ENCODE measurements around the gene GAL3ST2. TPM values are rescaled to one million over a fixed set of nuclear protein-coding genes. Genes with fewer than 3 reads are reported as not detected.

Gene GAL3ST2
- total RNA-seq, 4 donors from 2014 or later, result 50.8 to 364 (median 76.0) TPM

DNA sequence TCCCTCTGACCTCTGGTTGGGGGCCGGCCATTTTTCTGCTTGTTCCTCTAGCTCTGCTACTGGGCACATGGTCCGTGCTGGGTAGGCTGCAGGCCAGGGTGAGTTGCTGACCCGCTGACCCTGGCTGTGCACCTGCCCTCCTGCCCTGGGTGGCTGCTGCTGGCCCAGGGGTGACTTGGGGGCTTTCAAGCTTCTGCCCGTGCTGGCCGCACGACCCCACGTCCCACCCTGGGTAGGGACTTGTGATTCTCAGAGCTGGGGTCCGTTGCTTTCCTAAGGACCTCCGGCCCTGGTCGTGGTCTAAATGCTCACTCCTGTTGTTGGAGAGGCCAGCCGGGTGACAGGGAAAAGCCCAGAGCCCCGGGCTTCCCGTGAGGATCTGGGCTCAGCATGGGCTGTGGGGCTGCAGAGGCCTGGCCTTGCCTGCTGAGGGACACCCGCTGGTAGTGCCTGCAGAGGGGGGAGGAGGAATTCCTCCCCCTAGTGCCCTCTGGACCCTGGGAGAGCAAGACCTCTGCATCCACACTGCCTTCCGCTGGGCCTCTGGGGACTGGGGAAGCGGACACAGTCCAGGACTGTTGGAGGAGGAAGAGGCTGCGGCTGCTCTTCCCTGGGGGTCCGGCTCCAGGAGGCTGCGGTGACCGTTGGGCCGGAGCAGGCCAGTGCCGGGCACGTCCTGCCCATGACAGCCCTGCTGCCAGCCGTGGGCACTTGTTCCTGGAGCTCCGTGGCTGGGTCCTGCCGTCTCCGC lies 6.3 kb upstream of the GAL3ST2 start:
- Histone ChIP-seq H3K4me3 (no peak overlapping the region), H3K36me3 (no peaks in the 10 kb centered on the region)

DNA sequence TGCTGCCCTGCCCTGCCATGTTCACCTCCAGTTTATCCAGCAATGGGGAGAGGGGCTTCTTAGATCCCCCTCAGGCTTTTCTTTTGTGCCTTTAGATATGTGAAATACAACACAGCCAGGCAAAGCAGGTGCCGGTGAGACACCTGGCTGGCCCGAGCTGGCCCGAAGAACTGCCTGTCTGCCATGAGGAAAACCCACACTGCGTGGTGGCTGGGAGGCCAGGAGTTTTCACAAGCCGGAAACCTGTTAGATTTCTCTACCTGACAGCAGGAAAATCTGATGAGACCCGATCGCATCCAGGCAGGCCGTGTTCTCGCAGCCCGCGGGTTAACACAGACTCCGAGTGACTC lies 5.7 kb upstream of the GAL3ST2 start:
- H3K27ac ChIP-seq, result no peak overlapping the region
- no peaks in the 10 kb centered on the region for H3K27me3 ChIP-seq
- 97% methylated on average over 6 of the region's 12 CpGs; no CpG with 5 or more reads in 1 of the 2 donors for WGBS, 2 donors (ENCODE audit: low coverage in 1 of 2)
- H3K4me3 ChIP-seq, result no peak overlapping the region
- intact Hi-C loops (cut with DNase I; ENCODE audit: low total_unique reads) (no loop called here), in situ Hi-C loops (cut with MboI; ENCODE audit: low pct_ligation_motif_present in 1 of 4, low pct_unique_long_range_greater_than_20kb in 1 of 4, low sequenced_read_pairs in 3 of 4) (no loop called here)
- no peaks in the 10 kb centered on the region for H3K36me3 ChIP-seq
- no peak for DNase-seq
- TF ChIP-seq EP300 (IDR thresholded peaks at IDR 0.05; ENCODE audit: low read depth) (no peak), POLR2AphosphoS5 (IDR thresholded peaks at IDR 0.05) (no peak), POLR2A (IDR thresholded peaks at IDR 0.05) (no peak)
- TF ChIP-seq, protein P1, sequence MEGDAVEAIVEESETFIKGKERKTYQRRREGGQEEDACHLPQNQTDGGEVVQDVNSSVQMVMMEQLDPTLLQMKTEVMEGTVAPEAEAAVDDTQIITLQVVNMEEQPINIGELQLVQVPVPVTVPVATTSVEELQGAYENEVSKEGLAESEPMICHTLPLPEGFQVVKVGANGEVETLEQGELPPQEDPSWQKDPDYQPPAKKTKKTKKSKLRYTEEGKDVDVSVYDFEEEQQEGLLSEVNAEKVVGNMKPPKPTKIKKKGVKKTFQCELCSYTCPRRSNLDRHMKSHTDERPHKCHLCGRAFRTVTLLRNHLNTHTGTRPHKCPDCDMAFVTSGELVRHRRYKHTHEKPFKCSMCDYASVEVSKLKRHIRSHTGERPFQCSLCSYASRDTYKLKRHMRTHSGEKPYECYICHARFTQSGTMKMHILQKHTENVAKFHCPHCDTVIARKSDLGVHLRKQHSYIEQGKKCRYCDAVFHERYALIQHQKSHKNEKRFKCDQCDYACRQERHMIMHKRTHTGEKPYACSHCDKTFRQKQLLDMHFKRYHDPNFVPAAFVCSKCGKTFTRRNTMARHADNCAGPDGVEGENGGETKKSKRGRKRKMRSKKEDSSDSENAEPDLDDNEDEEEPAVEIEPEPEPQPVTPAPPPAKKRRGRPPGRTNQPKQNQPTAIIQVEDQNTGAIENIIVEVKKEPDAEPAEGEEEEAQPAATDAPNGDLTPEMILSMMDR (IDR thresholded peaks at IDR 0.05), result no peak
- peaks cover 5 to 39% (median 32%) of the 10 kb centered on the region in 4 donors for H3K4me1 ChIP-seq
- no peaks in the 10 kb centered on the region for H3K9me3 ChIP-seq

More for the DNA sequence above, 6.3 kb upstream of the GAL3ST2 start:
- Histone ChIP-seq H3K27ac (no peak overlapping the region), H3K27me3 (no peaks in the 10 kb centered on the region), H3K4me1 (peaks cover 5 to 34% (median 27%) of the 10 kb centered on the region in 4 donors), H3K9me3 (no peaks in the 10 kb centered on the region)
- 82% methylated on average over 23 of the region's 27 CpGs; no CpG with 5 or more reads in 1 of the 2 donors for WGBS, 2 donors (ENCODE audit: low coverage in 1 of 2)
- TF ChIP-seq POLR2A (IDR thresholded peaks at IDR 0.05) (no peak), EP300 (IDR thresholded peaks at IDR 0.05; ENCODE audit: low read depth) (no peak), POLR2AphosphoS5 (IDR thresholded peaks at IDR 0.05) (no peak)
- TF ChIP-seq, protein P1 (IDR thresholded peaks at IDR 0.05), result no peak
- no peak for DNase-seq
- in situ Hi-C loops (cut with MboI; ENCODE audit: low pct_ligation_motif_present in 1 of 4, low pct_unique_long_range_greater_than_20kb in 1 of 4, low sequenced_read_pairs in 3 of 4) (no loop called here), intact Hi-C loops (cut with DNase I; ENCODE audit: low total_unique reads) (no loop called here)

DNA sequence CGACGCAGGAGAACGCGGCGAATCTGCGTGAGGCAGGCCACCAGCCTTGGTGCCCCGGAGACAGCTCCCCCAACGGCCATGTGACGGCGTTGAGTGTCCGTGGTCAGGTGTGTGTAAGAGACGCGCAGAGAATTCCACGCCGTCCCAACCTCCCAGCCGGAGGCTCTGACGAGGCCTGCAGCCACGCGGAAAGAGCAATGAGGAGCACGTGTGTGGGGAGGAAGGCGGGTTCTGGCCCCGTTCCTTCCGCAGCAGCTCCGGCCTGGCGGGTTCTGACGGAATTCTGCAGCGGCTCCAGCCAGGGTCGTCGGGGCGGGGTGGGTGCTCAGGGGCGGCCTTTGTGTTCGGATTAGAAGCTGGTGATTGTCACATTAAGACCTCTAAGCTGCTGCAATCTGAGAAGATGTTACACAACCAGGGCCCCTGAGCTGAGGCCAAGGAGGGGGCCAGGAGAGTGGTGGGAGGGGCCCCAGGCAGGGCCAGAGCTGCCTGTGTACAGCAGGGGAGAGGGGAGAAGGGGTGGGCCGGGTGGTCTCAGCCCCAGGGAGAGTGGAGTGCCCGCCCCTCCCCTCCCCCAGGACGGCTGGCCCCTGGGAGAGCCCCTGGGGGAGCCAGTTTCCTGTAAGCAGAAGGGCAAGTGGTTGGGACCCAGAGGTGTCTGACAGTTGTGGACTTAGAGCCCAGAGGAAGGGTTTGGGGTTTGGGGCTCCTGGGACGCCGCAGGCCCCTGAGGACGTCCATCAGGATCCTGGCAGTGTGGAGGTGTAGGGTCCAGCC lies 5.1 kb upstream of the GAL3ST2 start:
- 71 to 81% methylated on average over 3 to 37 of the region's 38 CpGs for WGBS, 2 donors (ENCODE audit: low coverage in 1 of 2)
- intact Hi-C loops (cut with DNase I; ENCODE audit: low total_unique reads) (no loop called here), in situ Hi-C loops (cut with MboI; ENCODE audit: low pct_ligation_motif_present in 1 of 4, low pct_unique_long_range_greater_than_20kb in 1 of 4, low sequenced_read_pairs in 3 of 4) (no loop called here)
- H3K4me3 ChIP-seq, result no peak overlapping the region
- H3K36me3 ChIP-seq, result no peaks in the 10 kb centered on the region
- TF ChIP-seq EP300 (IDR thresholded peaks at IDR 0.05; ENCODE audit: low read depth), result no peak
- TF ChIP-seq, protein P1 (IDR thresholded peaks at IDR 0.05), result no peak
- no peak for TF ChIP-seq POLR2A (IDR thresholded peaks at IDR 0.05)
- TF ChIP-seq POLR2AphosphoS5 (IDR thresholded peaks at IDR 0.05), result no peak
- no peaks in the 10 kb centered on the region for H3K9me3 ChIP-seq
- no peaks in the 10 kb centered on the region for H3K27me3 ChIP-seq
- no peak for DNase-seq
- peaks cover 5 to 42% (median 34%) of the 10 kb centered on the region in 4 donors for H3K4me1 ChIP-seq
- no peak overlapping the region for H3K27ac ChIP-seq

DNA sequence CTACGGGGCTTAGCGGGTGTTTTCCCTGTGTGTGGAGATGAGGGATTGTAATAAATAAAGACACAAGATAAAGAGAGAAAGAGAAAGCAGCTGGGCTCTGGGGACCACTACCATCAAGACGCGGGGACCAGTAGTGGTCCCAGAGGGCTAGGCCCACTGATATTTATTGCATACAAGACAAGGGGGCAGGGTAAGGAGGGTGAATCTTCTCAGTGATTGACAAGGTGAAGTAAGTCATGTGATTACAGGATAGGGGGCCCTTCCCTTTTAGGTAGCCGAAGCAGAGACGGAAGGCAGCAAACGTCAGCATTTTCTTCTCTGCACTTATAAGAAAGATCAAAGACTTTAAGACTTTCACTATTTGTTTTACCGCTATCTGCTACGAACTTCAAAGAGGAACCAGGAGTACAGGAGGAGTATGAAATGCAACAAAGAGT lies 4.5 kb upstream of the GAL3ST2 start:
- H3K27me3 ChIP-seq, result no peaks in the 10 kb centered on the region
- H3K4me3 ChIP-seq, result no peak overlapping the region
- H3K4me1 ChIP-seq, result peaks cover 5 to 44% (median 35%) of the 10 kb centered on the region in 4 donors
- in situ Hi-C loops (cut with MboI; ENCODE audit: low pct_ligation_motif_present in 1 of 4, low pct_unique_long_range_greater_than_20kb in 1 of 4, low sequenced_read_pairs in 3 of 4), result no loop called here
- no peaks in the 10 kb centered on the region for H3K9me3 ChIP-seq
- intact Hi-C loops (cut with DNase I; ENCODE audit: low total_unique reads), result no loop called here
- 32 to 46% methylated on average over 9 of the region's 9 CpGs for WGBS, 2 donors (ENCODE audit: low coverage in 1 of 2)
- no peak for DNase-seq
- no peak overlapping the region for H3K27ac ChIP-seq
- H3K36me3 ChIP-seq, result no peaks in the 10 kb centered on the region
- TF ChIP-seq EP300 (IDR thresholded peaks at IDR 0.05; ENCODE audit: low read depth), result no peak
- TF ChIP-seq, protein P1 (IDR thresholded peaks at IDR 0.05), result no peak
- no peak for TF ChIP-seq POLR2AphosphoS5 (IDR thresholded peaks at IDR 0.05)
- TF ChIP-seq POLR2A (IDR thresholded peaks at IDR 0.05), result no peak
